HS-27A (cell line): ENCODE results near the gene SLC7A1.

Source experiments
- DNase-seq: peaks from one replicate; pipeline ENCODE4 v3.0.0-alpha.2; 2012; ENCODE audit warnings: low read depth, missing footprints

SLC7A1 gene

GRCh38 chr13:29551214-29551613 lies 44.3 kb downstream of the SLC7A1 start:
- DNase-seq, result no peak

- DNase-seq, result no peak
These were observed 45.0 kb downstream of the SLC7A1 start for GRCh38 chr13:29550430-29550988.

- DNase-seq, result no peak
These were observed 46.8 kb downstream of the SLC7A1 start for GRCh38 chr13:29548722-29549121.

GRCh38 chr13:29547153-29547552 lies 48.3 kb downstream of the SLC7A1 start:
- no peak for DNase-seq

- DNase-seq, result no peak
These were observed 48.8 kb downstream of the SLC7A1 start for GRCh38 chr13:29546662-29547061.

GRCh38 chr13:29545988-29546387 lies 49.5 kb downstream of the SLC7A1 start:
- DNase-seq, result no peak

- DNase-seq, result no peak
These were observed 52.0 kb downstream of the SLC7A1 start for GRCh38 chr13:29543230-29544215.

GRCh38 chr13:29542381-29542780 lies 53.1 kb downstream of the SLC7A1 start:
- DNase-seq, result no peak

- no peak for DNase-seq
These were observed 54.1 kb downstream of the SLC7A1 start for GRCh38 chr13:29541400-29541799.

- no peak for DNase-seq
These were observed 54.7 kb downstream of the SLC7A1 start for GRCh38 chr13:29540799-29541198.

GRCh38 chr13:29540334-29540733 lies 55.2 kb downstream of the SLC7A1 start:
- no peak for DNase-seq

GRCh38 chr13:29539856-29540255 lies 55.6 kb downstream of the SLC7A1 start:
- DNase-seq, result no peak

GRCh38 chr13:29538652-29539040 lies 56.8 kb downstream of the SLC7A1 start:
- DNase-seq, result no peak

- no peak for DNase-seq
These were observed 57.5 kb downstream of the SLC7A1 start for GRCh38 chr13:29537736-29538651.

- DNase-seq, result no peak
These were observed 58.6 kb downstream of the SLC7A1 start for GRCh38 chr13:29536853-29537252.

- DNase-seq, result no peak
These were observed 59.5 kb downstream of the SLC7A1 start for GRCh38 chr13:29535663-29536655.

GRCh38 chr13:29534083-29534482 lies 61.4 kb downstream of the SLC7A1 start:
- DNase-seq, result no peak

- DNase-seq, result no peak
These were observed 62.7 kb downstream of the SLC7A1 start for GRCh38 chr13:29532821-29533220.

GRCh38 chr13:29532116-29532515 lies 63.4 kb downstream of the SLC7A1 start:
- no peak for DNase-seq

- DNase-seq, result no peak
These were observed 64.6 kb downstream of the SLC7A1 start for GRCh38 chr13:29530901-29531300.

GRCh38 chr13:29529754-29530153 lies 65.7 kb downstream of the SLC7A1 start:
- DNase-seq, result no peak
